ENCODE results near the gene SLC2A6. TPM values are rescaled to one million over a fixed set of nuclear protein-coding genes. Genes with fewer than 3 reads are reported as not detected.
A peak's percentile ranks its signal among the peaks of the same experiment; 100 is the strongest.

The SLC2A6 gene
- 15.9 to 30.4 TPM (median 28.3 TPM) in 3 replicates for polyA plus RNA-seq
- polyA plus RNA-seq (2011; ENCODE audit: low read depth): 0.37 TPM
- polyA plus RNA-seq (2011; cell fraction: cytosol; rRNA removed): 8.7 and 18.3 TPM in 2 replicates
- 38.1 and 56.6 TPM in 2 replicates for polyA plus RNA-seq (2011; cell fraction: nucleus; rRNA removed)
- 1.7 and 36.9 TPM in 2 replicates for polyA plus RNA-seq (2012; ENCODE audit: low replicate concordance)
- 20.1 to 34.4 TPM (median 21.4 TPM) in 3 replicates for polyA minus RNA-seq
- 48.9 TPM for polyA minus RNA-seq (2011; cell fraction: cytosol; rRNA and poly(A)+ RNA removed)
- polyA minus RNA-seq (2011; cell fraction: nucleus; rRNA and poly(A)+ RNA removed): 57.7 and 76.3 TPM in 2 replicates

GRCh38 chr9:133478851-133479711 is at the start of gene SLC2A6:
TSS of gene SLC2A6 (minus strand) at chr9:133479099. CDS start at chr9:133479059, 40 bp downstream.
- TF ChIP-seq EZH2 (IDR thresholded peaks at IDR 0.05; ENCODE audit: low read length) (no peak), CTCF (optimal IDR thresholded peaks at IDR 0.05 in 1 of 3, IDR thresholded peaks at IDR 0.05 in 1 of 3, conservative IDR thresholded peaks at IDR 0.05 in 1 of 3; ENCODE audit: extremely low read depth in 1 of 3, insufficient read depth in 2 of 3, low read length in 3 of 3) (no peak)
- H3K4me3 ChIP-seq (ENCODE audit: control insufficient read depth in 2 of 3, extremely low read depth in 1 of 3, insufficient read depth in 2 of 3, low read depth in 1 of 3, low read length in 3 of 3): peak within 1 kb of the TSS; percentile 74 to 86 (median 84)
- DNase-seq (ENCODE audit: low read depth, low spot score) (peak; percentile 30), FAIRE-seq (peak; percentile 41)
- peaks cover 3% of the 10 kb centered on the region for H3K27me3 ChIP-seq (ENCODE audit: control insufficient read depth, extremely low read depth, insufficient read depth, low read length)
- peaks cover 13 to 21% of the 10 kb centered on the region in 2 experiments for H3K36me3 ChIP-seq (ENCODE audit: control insufficient read depth in 2 of 2, extremely low read depth in 1 of 2, insufficient read depth in 2 of 2, low read length in 2 of 2)
- peak within 1 kb of the TSS; percentile 97 for H2AFZ ChIP-seq (ENCODE audit: control insufficient read depth, low read length)
- no peaks in the 10 kb centered on the region for H3K9me3 ChIP-seq (ENCODE audit: control insufficient read depth, low read depth, low read length)
- peaks cover 3% of the 10 kb centered on the region for H4K20me1 ChIP-seq (ENCODE audit: control insufficient read depth, extremely low read depth, insufficient read depth, low read length)
- H3K79me2 ChIP-seq (ENCODE audit: control insufficient read depth, insufficient read depth, low read length): peaks cover 23% of the 10 kb centered on the region
- dilution Hi-C loops (cut with MboI; ENCODE audit: extremely low pct_ligation_motif_present, low sequenced_read_pairs): no loop called here
- peaks cover 21% of the 10 kb centered on the region for H3K4me1 ChIP-seq (ENCODE audit: control insufficient read depth, extremely low read depth, insufficient read depth, low read length)
- peaks cover 3% of the 10 kb centered on the region for H3K9me1 ChIP-seq (ENCODE audit: control insufficient read depth, extremely low read depth, insufficient read depth, low read length)
- H3K4me2 ChIP-seq (ENCODE audit: control insufficient read depth, extremely low read depth, insufficient read depth, low read depth, low read length): peak within 1 kb of the TSS; percentile 92
- H3K9ac ChIP-seq (ENCODE audit: control insufficient read depth, extremely low read depth, insufficient read depth, low read length): peak within 1 kb of the TSS; percentile 89
- peak within 1 kb of the TSS; percentile 60 for H3K27ac ChIP-seq (ENCODE audit: control insufficient read depth, insufficient read depth, low read length)

- H4K20me1 ChIP-seq (ENCODE audit: control insufficient read depth, extremely low read depth, insufficient read depth, low read length): no peaks in the 10 kb centered on the region
- no peaks in the 10 kb centered on the region for H3K9me3 ChIP-seq (ENCODE audit: control insufficient read depth, low read depth, low read length)
- FAIRE-seq: no peak
- H2AFZ ChIP-seq (ENCODE audit: control insufficient read depth, low read length): no peak overlapping the region
- no peak for TF ChIP-seq CTCF (optimal IDR thresholded peaks at IDR 0.05 in 1 of 3, IDR thresholded peaks at IDR 0.05 in 1 of 3, conservative IDR thresholded peaks at IDR 0.05 in 1 of 3; ENCODE audit: extremely low read depth in 1 of 3, insufficient read depth in 2 of 3, low read length in 3 of 3)
- TF ChIP-seq EZH2 (IDR thresholded peaks at IDR 0.05; ENCODE audit: low read length): no peak
- H3K27ac ChIP-seq (ENCODE audit: control insufficient read depth, insufficient read depth, low read length): no peak overlapping the region
- H3K79me2 ChIP-seq (ENCODE audit: control insufficient read depth, insufficient read depth, low read length): no peaks in the 10 kb centered on the region
- no peak overlapping the region for H3K4me2 ChIP-seq (ENCODE audit: control insufficient read depth, extremely low read depth, insufficient read depth, low read depth, low read length)
- H3K27me3 ChIP-seq (ENCODE audit: control insufficient read depth, extremely low read depth, insufficient read depth, low read length): peaks cover 66% of the 10 kb centered on the region
- H3K36me3 ChIP-seq (ENCODE audit: control insufficient read depth in 2 of 2, extremely low read depth in 1 of 2, insufficient read depth in 2 of 2, low read length in 2 of 2): no peaks in the 10 kb centered on the region
- no peaks in the 10 kb centered on the region for H3K4me1 ChIP-seq (ENCODE audit: control insufficient read depth, extremely low read depth, insufficient read depth, low read length)
- no peak for DNase-seq (ENCODE audit: low read depth, low spot score)
- no peak overlapping the region for H3K4me3 ChIP-seq (ENCODE audit: control insufficient read depth in 2 of 3, extremely low read depth in 1 of 3, insufficient read depth in 2 of 3, low read depth in 1 of 3, low read length in 3 of 3)
- no peak overlapping the region for H3K9ac ChIP-seq (ENCODE audit: control insufficient read depth, extremely low read depth, insufficient read depth, low read length)
- dilution Hi-C loops (cut with MboI; ENCODE audit: extremely low pct_ligation_motif_present, low sequenced_read_pairs): no loop called here
- no peaks in the 10 kb centered on the region for H3K9me1 ChIP-seq (ENCODE audit: control insufficient read depth, extremely low read depth, insufficient read depth, low read length)
Measured at GRCh38 chr9:133528001-133528875, 49.3 kb upstream of the SLC2A6 start.

Data from keratinocyte (primary cell).